ENCODE data around the gene MINDY1. TPM values are rescaled to one million over a fixed set of nuclear protein-coding genes. Genes with fewer than 3 reads are reported as not detected.
A peak's percentile ranks its signal among the peaks of the same experiment; 100 is the strongest.

MINDY1 gene
- total RNA-seq, 1 donor from 2014 or later = 14.6 TPM

DNA sequence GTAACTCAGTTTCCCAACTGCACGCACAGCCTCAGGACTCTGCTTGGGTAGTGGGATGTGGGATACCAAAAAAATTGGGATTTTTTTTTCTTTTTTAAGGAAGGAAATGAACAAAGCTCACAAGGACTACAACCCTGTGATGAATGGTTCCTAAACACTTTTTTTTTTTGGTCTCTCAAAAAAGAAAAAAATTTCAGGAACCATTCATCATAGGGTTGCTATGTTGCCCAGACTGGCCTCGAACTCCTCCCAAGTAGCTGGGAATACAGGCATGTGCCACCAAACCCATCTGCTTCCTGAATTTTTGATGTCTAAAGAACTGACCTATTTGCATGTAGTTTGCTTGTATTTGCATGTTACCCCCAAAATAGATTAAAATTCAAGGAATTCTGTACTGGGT lies 6.8 kb downstream of the MINDY1 start:
- no peak overlapping the region for H3K4me3 ChIP-seq (ENCODE audit: low read depth, low read length)
- DNase-seq (ENCODE audit: low read depth) = no peak
- TF ChIP-seq, protein P1, sequence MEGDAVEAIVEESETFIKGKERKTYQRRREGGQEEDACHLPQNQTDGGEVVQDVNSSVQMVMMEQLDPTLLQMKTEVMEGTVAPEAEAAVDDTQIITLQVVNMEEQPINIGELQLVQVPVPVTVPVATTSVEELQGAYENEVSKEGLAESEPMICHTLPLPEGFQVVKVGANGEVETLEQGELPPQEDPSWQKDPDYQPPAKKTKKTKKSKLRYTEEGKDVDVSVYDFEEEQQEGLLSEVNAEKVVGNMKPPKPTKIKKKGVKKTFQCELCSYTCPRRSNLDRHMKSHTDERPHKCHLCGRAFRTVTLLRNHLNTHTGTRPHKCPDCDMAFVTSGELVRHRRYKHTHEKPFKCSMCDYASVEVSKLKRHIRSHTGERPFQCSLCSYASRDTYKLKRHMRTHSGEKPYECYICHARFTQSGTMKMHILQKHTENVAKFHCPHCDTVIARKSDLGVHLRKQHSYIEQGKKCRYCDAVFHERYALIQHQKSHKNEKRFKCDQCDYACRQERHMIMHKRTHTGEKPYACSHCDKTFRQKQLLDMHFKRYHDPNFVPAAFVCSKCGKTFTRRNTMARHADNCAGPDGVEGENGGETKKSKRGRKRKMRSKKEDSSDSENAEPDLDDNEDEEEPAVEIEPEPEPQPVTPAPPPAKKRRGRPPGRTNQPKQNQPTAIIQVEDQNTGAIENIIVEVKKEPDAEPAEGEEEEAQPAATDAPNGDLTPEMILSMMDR (conservative IDR thresholded peaks at IDR 0.05; ENCODE audit: low read depth, low read length) = no peak

DNA sequence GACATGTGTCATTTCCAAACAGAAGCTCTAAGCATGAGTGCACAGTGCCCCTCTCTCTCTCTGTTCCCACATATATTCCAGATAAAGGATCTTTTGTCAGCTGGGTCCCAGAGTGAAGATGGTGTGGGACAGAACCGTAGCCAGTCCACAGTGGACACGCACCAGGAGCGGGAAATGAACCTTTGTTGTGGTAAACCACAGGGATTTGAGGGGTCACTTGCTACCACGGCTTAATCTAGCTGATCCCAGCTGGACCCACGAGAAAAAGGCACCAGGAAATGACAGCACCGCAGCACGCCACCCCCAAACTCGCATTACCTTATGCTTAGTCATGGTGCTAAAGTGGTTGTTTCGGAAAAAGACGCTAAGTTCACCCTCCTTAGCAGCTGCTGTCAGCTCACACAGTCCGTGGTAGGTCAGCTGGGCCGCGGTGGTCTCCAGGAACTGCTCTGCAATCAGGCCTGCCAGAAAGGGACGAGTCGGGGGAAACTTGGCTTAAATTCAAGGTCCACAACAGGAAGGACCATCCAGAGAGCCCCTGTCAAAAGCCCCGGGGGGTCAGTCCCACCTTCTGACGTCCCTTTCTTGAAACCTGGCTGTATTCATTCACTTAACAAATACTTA lies 7.5 kb downstream of the MINDY1 start:
- no peak overlapping the region for H3K4me3 ChIP-seq (ENCODE audit: low read depth, low read length)
- no peak for DNase-seq (ENCODE audit: low read depth)
- TF ChIP-seq, protein P1 (conservative IDR thresholded peaks at IDR 0.05; ENCODE audit: low read depth, low read length) = no peak

DNA sequence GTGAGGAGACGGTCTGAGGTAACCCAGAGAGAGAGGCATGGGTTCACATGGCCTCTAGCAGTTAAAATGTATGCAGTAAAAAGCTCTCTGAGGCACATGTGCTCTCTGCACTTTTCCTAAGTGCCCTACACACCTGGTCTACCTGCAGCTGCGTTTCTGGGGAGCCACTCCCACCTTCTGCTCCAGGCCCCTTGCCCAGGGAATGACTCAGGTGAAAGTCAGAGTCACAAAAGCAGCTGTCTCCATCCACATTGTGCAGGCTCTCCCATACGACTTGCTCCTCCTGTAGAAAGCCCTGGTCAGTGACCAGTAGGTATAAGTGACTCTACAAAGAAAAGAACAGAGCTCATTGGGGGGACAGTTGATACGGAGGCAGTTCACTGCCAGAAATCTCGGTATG lies 8.8 kb downstream of the MINDY1 start:
- no peak for DNase-seq (ENCODE audit: low read depth)
- H3K4me3 ChIP-seq (ENCODE audit: low read depth, low read length) = no peak overlapping the region
- TF ChIP-seq, protein P1 (conservative IDR thresholded peaks at IDR 0.05; ENCODE audit: low read depth, low read length) = no peak

DNA sequence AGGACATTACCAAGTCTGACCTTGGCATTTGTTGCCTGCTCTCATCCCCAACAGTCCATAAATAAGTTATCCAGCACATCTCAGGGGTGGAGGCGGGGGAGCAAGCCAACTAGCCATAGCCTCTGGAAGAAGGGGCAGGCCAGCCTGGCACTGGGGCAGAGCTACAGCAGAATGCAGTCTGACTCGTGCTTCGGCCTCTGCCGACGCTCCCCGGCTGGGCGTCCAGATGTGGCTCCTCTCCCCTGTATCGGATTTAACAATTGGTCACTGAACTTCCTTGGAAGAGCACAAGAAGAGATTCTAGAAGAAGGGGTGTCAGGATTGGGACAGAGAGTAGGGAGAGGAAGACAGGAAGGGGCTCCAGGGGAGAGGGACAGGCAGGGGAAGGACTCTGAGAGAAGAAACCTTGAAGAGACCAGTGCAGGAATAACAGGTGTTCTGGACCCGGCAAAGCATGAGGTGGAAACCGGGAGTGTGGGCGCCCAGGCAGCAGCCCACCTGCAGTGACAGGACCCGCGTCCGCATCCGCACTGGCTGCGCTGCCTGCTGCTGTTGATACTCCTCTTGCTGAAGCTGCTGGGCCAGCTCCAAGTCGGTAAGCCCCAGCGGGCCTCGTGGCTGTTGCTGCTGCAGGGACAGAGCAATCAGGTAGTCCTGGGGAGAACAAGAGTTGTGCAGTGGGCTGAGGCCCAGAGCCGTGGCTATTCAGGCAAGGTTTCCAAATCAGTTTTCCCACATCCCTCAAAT lies 9.4 kb downstream of the MINDY1 start:
- H3K4me3 ChIP-seq (ENCODE audit: low read depth, low read length) = no peak overlapping the region
- TF ChIP-seq, protein P1 (conservative IDR thresholded peaks at IDR 0.05; ENCODE audit: low read depth, low read length) = no peak
- DNase-seq (ENCODE audit: low read depth) = no peak

DNA sequence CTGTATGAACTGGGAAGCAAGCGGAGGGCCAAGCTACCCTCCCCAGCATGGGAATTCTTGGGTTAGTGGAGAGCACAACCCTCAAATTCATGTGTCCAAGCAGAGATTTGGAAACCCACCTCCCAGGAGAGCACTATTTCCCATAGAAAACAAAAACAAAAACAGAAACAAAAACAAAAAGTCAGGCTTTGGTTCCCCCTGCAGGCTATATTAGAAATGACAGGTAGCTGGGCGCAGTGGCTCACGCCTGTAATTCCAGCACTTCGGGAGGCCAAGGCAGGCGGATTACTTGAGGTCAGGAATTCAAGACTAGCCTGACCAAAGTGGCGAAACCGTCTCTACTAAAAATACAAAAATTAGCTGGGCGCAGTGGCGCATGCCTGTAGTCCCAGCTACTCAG lies 10.8 kb downstream of the MINDY1 start:
- no peak overlapping the region for H3K4me3 ChIP-seq (ENCODE audit: low read depth, low read length)
- TF ChIP-seq, protein P1 (conservative IDR thresholded peaks at IDR 0.05; ENCODE audit: low read depth, low read length) = peak; percentile 68
- DNase-seq (ENCODE audit: low read depth) = no peak

GRCh38 chr1:150995460-150995859 lies 11.2 kb downstream of the MINDY1 start:
- TF ChIP-seq, protein P1 (conservative IDR thresholded peaks at IDR 0.05; ENCODE audit: low read depth, low read length) = no peak
- no peak for DNase-seq (ENCODE audit: low read depth)
- no peak overlapping the region for H3K4me3 ChIP-seq (ENCODE audit: low read depth, low read length)

- TF ChIP-seq, protein P1 (conservative IDR thresholded peaks at IDR 0.05; ENCODE audit: low read depth, low read length) = no peak
- no peak overlapping the region for H3K4me3 ChIP-seq (ENCODE audit: low read depth, low read length)
- DNase-seq (ENCODE audit: low read depth) = no peak
Measured at GRCh38 chr1:150994248-150994647, 12.5 kb downstream of the MINDY1 start.
